HG02884 (cell line): Measurements from ENCODE around the gene ALDH1A2.

ENCODE experiments used
- ATAC-seq: cut with Tn5 transposase; IDR thresholded peaks from one replicate; pipeline ENCODE4 v1.9.1; 2021; ENCODE audit warnings: mild to moderate bottlenecking, moderate library complexity; ENCODE audit not compliant: unreplicated experiment

The ALDH1A2 gene

DNA sequence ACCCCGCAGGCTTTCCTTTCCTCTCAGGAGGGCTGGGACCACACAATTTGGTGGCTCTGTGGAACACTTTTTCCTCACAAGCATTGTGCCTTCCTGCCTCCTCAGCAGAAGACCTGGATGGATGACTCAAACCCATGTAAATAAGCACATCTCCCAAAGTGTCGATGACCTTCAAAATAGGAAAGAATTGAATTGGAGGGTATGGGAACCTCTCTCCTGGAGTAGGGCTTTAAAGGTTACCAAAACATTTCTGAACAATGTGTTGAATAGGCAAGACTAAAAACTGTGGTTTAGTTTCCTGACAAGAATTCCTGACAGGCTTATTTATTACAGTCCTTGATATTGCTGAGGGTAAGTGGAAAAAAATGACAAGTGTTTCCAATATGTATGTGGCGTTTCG, 118.2 kb downstream of the ALDH1A2 start:
- no peak for ATAC-seq

DNA sequence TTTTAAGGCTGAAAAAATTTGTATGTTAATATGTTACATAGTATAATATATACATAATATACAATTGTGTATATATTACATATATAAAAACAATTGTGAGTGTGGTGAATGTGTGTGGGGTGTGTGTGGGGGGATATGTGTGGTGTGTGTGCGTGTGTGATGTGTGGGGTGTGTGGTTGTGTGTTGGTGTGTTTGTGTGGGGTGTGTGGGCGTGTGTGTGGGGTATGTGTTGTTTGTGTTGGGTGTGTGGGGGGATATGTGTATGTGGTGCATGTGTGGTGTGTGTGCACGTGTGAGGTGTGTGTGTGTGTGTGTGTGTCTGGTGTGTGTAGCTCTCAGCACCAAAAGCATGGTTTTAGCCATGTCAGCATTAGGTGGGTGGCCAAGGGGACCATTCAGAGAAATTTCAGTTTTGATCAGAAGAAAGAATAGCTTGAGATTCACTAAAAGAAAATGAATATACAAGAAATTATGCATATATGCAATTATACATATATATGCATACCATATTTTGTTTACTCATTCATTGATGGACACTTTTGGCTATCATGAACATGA, 118.9 kb downstream of the ALDH1A2 start:
- no peak for ATAC-seq

DNA sequence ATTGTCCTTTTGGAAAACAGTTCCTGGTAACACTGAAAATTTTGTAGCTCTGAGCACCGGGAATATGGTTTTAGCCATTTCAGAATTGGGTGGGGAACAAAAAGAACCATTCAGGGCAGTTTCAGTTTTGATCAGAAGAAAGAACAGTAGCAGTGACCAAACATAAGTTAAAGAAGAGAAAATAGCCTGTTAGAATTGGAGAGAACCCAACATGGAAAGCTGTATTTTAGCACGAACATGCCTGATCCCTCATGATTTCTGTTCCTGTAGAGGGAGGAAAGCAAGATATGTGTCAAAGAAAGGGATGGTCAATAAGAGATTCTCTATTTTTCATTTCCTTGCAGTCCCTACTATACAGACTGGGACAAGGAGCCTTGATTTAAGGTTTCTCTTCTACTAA, 119.9 kb downstream of the ALDH1A2 start:
- ATAC-seq, result no peak

DNA sequence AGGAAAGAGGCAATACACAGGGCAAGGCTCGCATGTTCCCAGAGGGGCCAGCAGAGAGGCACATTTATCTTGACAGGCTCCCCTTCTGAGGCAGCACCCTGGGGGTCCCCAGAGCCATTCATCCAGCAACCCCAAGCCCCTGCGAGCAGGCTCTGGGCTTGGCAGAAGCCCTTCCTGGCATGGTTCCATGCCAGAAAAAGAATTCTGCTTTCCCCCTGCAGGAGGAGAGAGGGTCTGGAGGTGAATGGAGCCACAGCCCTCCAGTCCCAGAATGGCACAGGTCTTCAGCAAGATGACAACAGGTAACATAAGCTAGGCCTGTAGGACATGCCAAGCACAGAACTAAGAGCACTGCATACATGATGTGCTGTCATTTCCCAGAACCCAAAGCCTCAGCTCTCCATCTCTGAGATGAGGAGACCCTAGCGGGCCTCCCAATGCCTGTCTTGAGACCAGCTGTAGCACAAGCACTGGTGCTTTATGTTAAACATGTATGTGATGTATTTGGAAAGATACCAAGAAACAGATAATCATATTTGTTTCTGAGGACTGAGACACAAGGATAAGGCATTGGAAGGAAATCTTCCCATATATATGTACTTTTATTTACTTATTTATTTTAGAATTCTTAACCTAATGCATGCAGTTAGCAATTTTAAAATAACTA, 121.6 kb downstream of the ALDH1A2 start:
- no peak for ATAC-seq

DNA sequence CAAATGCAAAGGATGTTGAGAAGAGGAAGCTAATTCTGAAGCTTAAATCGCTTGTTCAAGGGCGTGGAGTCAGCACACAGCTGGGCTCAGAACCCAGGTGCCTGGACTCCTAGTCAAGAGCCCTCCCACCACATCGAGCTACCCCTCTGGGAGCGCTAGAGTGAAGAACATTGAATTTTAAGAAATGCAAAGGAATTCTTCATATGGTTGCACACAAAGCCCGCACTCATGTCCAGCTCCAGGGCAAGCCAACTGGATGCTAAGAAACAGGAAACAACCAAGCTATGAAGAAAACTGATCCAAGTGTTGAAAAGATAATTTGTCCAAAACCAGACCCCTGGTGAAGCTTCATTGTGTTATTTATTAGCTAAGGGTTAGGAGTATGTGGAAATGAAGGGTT, 122.3 kb downstream of the ALDH1A2 start:
- no peak for ATAC-seq

DNA sequence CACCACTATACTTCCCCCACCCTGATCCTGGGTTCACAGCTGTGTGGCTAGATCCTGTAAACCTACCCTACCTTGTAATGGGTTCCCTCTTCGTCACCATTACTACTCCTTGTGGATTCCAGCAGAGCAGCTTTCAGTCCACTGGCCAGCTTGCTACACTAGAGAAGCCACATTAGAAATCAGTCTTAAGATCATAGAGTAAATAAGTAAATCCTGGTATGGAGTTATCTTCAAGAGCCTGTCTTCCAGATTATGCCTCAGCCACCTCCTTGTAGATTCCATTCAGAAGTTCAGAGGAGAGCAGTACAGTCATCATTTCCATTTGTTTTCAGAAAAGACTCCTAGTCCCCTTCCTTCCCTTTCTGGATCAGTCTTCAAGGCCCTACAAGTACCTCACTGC, 123.7 kb downstream of the ALDH1A2 start:
- ATAC-seq, result no peak

DNA sequence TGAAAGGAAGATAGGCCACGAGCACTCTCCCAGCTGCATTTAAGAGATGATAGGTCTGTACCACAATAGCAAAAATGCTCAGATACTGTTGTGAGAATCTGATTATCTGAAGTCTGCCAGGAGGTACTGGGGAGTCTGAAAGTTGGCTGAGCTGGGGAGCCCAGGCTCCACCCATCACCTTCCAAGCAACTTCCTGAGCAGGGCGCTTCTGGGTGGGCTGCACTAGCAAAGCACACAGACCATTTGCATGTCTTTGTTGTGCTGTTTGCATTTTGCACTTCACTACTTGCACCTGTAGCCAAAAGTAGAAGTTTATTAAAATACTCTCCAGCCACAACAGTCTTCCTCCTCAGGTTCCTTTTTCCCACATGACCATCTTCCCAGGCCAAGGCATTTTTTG, 133.2 kb downstream of the ALDH1A2 start:
- no peak for ATAC-seq

DNA sequence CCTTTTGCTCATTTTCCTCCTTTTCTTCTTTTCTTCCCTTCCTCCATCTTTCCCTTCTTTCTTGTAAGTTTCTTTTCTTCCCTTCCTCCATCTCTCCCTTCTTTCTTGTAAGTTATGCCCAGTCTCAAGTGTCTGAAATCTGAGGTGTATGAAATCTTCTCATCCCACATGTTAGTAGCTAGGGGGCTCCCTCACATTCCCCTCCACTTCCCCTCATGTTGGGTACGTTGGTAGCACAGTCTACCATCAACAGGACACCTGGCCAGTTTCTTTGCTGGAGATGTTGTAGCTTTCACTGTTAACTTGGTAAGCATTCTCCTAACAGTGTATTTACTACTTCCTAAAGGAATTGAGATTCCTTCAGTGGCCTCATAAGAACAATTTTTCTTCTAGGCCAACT, 133.9 kb downstream of the ALDH1A2 start:
- no peak for ATAC-seq

DNA sequence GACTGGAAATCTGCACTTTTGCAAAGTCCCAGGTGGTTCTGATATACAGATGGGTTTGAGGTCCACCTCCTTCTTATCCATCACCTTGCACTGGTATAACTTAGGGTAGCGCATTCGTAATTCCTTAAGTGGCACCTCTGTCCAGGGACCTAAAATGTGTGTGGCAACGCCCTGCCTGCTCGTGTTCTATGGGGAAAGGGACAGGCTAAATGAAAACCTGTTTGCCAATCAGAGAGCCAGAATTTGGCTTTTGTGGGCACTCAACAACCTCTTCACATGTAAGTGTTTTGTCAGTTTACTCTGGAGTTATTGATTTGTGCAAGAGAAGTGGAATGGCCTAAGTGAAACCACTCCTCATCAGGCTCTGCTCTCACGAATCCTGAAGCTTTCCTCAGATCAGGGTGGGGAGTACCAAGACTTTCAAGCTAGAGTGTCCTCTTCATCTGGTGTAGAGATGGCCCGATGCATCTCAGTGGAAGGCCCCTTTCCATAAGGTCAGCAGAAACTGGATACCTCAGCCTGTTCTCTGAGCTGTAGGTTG, 138.3 kb downstream of the ALDH1A2 start:
- ATAC-seq, result no peak

DNA sequence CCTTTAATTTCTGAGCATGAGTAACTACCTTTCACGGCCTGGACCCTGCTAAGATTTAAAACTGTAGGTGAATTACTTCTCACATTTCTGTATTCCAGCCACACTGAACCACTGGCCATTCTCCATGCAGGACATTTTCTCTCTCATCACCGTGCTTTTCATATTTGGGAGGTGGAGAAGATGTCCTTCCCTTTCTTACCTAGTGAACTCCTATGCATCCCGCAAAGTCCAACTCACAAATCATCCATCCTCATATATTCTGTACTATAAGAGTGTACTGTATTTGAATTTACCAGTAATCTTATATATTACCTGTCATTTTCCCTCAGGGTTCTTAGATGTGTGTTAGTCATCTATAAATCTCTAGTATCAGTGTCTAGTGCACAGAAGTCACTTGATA, 139.9 kb downstream of the ALDH1A2 start:
- no peak for ATAC-seq

DNA sequence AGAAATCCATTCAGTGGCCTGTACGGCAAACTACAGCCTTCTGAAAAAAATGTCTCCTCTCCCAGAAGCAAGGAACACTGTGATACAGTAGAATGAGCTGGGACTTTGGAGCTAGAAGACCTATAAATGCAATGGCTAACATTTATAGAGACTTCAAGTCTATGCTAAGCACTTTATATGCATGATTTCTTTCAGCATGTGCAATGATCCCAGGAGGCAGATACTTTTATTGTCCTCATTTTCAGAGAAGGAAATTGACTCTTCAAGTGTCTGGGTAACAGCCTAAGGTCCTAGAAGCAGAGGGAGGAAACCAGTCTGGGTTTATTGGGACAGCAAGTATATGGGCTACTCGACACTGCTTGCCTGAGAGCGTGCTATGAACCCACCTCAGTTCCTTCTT, 140.9 kb downstream of the ALDH1A2 start:
- ATAC-seq, result no peak

DNA sequence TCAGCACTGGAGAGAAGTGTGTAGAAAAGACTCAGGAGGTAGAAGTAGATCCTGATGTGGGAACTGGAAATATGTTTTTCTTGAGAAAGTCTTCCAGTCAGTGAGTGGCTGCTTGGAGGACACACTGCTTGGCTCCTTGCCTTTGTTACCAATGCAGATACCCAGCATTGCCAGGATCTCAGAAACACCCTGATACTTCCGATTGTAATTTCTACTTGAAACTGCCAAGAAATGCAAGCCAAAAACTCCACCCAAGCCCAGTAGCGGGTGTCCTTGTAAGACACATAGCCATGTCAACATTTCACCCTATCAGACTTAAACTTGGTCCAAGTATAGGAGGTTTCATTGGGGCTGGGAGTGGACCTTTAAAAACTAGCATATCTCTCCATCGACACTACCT, 141.8 kb downstream of the ALDH1A2 start:
- no peak for ATAC-seq

DNA sequence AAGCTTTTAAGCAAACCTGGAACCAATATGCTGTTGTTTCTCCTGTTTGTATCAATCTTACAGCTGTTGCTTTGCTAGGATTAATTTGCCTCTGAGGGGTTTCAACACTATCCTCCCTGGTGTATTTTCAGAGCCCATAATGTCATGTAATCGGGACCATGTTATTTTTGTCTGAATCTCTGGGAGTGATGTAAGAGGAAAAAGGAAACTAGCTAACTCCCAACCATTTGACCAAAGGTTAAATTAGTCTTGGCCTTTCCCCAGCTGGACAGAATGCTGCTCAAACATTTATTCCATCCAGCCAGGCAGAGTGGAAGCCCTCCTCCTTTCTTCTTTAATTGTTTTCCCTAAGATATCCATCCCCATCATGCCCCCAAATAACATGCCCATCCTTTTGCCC, 142.2 kb downstream of the ALDH1A2 start:
- no peak for ATAC-seq

DNA sequence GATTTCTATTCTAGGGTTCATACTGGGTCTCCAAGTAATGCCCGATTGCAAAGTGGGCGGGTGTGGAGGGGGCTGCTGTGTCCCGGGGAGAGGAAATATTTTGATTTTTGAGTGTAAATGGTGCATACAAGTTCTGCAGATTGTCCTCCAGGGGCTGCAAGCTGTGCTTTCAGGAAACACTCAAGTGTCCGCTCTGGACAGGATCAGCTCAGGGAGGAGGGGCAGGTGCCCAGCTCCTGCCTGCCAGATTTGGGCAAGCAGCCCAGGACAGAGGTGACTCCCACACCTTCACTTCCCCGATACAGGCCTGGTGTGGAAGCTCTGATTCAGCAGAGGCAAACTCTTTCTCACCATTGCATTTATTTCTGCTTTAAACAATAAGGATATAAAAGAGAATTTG, 142.7 kb downstream of the ALDH1A2 start:
- ATAC-seq, result no peak

DNA sequence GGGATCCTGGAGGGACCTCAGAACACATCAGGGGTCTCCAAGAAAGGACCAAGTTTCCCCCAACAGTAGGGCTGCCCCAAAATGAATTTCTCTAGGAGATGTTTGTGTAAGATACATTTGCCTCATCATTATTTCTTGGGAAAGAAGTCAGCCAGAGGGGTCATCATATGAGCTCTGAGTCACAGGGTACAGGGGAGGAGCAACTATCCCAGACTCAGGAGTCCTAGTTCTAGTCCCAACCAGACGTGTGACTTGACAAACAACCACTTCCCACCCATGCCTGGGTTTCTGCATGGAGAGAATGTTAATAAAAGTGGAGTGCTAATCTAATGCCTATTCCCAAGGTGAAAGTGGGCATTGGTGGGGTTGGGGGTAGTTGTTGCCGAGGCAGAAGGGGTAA, 144.1 kb downstream of the ALDH1A2 start:
- no peak for ATAC-seq

DNA sequence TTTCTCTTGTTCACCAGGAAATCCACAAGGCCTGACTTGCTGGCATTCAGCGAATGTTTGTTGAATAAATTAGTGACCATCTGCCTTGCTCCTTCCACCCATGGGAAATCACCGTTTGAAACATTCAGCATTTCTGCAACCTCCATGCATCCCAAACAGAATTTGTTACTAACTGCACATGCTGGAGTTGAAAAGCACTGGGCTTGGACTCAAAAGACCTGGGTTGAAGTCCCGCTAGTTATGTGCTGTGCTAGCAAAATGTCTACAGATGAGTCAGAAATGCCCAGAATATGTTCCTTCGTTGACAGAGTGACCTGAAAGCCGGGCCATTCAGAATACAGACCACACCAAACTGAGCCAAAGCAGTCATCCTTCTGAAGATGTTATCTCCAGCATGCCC, 144.6 kb downstream of the ALDH1A2 start:
- no peak for ATAC-seq

DNA sequence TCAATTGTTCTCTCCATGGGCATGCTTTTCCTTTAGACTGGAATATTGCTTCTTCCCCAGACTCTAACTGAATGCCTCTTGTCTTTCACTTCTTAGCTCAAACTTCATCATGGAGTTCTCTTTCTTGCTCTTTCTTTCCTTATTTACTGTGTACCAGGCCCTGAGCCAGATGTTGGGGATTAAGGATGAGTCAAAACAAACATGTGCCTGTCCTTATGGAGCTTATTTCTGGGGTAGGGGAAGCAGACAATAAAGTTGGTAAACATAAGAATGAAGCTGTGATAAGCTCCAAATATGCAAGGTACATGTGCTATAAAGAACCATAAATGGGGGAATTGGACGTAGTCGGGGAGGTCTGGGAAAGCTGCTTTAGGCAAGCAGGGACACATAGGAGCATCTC, 145.8 kb downstream of the ALDH1A2 start:
- no peak for ATAC-seq

DNA sequence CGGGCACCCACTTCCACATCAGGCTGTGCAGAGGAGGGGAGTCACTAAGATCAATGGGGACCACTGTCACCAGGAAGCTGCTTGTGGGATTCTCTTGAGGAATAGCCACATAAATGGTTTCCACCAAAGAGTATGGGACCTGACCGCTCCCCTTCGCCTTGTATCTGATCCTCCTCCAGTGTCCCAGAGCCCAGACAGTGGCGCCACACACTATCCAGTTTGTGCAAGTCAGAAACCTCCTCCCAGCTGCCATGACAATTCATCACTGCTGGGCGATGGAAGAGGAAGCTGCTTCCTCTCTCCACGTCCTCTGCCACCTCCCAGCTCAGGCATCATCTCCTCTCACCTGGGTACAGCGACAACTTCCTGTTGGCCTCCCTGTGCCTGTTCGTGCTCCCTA, 147.5 kb downstream of the ALDH1A2 start:
- no peak for ATAC-seq

DNA sequence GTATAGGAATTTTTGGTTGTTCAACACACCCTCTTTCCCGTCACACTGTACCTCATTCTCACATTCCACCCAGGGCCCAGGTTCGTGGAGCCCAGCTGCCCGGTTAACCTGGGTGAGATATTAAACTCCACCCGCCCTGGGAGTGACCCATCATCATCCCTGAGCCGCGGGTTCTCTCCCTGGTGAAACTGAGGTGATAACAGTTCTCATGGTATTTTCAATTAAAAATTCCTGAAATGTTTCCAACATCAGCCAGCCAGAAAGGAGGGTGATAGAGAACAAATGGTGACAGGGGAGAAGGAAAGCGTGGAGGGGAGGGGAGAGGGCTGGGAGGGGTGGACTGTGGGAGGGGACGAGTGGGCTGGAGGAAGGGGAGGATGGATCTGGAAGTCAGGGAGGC, 148.8 kb downstream of the ALDH1A2 start:
- no peak for ATAC-seq

DNA sequence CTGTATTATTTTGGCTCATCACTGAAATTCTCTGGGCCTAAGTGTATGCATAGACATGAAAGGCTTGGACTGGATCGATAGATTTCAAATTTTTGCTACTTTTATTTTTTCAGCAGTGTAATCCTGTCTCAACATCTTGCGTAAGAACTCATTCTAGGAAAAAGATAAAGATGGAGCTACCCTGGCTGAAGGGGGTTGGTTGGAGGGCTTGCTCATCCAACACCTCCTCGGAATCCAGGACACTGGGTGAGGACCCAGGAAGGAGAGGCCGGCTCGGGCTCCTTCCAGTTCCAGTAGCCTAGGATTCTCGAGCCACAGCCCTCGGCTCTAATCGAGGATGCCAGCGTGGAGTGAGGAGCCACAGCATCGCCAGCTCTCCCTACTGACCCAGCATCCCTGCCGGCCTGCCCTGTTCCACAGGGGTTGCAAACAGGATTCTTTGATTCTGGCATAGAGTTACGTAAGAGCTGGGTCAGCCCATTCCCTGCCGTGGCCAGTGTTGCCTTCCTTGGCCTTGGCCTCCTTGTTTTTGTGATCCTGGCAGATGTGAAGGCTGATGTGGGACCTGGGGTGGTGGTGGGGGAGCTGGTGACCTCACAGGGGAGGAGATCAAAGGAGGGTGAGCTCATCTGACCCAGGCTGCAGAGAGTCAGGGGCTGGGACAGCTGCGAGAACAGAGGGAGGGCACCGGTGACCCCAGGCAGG, 149.5 kb downstream of the ALDH1A2 start:
- ATAC-seq, result no peak

DNA sequence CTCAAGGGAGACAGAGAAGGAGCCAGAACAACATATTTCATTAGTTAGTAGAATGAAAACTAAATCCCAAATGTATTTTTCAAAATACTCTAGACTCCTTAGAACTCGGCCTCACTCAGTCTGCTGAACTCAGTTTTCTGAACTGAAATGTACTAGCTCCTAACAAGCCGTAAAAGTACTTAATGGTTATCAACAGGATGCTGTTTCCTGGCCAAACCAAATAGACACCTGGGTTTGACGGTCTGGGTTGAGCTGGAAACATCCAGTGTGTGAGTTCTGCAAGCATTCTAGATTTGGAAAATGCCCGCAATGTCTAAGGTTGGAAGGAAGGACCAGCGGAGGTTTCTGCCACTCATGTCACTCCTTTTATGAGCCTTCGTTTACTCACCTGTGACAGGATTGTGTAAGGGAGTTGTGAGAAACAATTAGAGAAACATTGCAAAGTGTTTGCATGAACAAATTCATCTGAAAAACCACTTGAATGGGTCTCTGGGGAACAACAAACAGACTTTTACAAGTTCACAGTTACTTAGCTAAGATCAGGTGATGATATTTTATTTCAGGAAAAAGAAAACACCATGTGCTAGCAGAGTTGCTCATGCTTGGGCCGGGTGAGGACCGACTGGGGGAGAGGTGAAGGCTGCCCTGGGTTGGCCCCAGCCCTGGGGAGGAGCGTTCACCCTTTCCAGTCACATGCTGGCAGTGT, 151.0 kb downstream of the ALDH1A2 start:
- ATAC-seq, result no peak

DNA sequence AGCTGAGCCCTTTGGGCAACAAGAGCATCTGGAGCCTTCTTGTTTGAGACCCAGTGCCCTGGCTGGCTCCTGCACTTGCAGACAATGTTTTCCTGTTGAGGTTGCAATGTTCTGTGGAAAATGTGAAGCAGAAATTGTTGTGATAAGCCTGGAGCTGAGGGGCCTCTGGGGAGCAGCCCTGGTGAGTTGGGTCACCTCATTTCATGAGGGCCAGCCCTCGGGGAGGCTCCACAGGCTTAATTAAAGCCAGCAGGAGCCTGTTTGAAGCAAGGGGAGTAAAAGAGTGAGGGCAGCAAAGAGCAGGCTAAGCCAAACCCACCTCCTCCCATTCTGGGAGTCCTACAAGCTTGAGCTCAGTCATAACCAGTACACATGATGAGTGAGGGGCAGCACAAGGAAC, 154.3 kb downstream of the ALDH1A2 start:
- ATAC-seq, result no peak
